ENCODE data around the gene PTPN22. TPM values are rescaled to one million over a fixed set of nuclear protein-coding genes. Genes with fewer than 3 reads are reported as not detected.

The PTPN22 gene
- total and polyA plus RNA-seq, 3 donors from 2014 or later = 0.39 to 1.6 (median 1.4) TPM

DNA sequence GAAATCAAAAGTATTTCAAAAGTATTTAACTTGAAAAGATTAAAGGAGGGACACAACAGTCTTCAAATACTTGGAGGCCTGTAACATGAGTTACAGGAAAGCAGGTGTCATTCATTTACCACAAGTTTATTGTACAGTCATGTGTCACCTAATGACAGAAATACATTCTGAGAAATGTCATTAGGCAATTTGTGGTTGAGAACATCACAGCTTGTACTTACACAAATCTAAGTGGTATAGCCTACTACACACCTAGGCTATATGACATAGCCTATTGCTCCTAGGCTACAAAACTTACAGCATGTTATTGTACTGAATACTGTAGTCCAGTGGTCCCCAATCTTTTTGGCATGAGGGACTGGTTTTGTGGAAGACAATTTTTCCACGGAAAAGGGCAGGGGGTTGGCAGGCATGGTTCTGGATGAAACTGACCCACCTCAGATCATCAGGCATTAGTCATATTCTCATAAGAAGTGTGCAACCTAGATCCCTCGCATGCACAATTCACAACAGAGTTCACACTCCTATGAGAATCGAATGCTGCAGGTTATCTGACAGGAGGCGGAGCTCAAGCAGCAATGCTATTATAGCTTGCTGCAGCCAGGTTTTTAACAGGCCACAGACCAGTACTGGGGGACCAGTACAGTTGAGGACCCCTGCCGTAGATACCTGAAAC lies 87.3 kb downstream of the PTPN22 start:
- Histone ChIP-seq H3K27ac (no peak overlapping the region), H3K4me1 (peaks cover 12% of the 10 kb centered on the region), H3K4me3 (no peak overlapping the region), H3K27me3 (no peaks in the 10 kb centered on the region), H3K36me3 (ENCODE audit: low read depth, missing control alignments) (no peaks in the 10 kb centered on the region), H3K9me3 (no peaks in the 10 kb centered on the region)
- 83 to 87% methylated on average over 5 of the region's 5 CpGs for WGBS, 2 donors
- TF ChIP-seq POLR2A (IDR thresholded peaks at IDR 0.05) = no peak
- TF ChIP-seq, protein P1, sequence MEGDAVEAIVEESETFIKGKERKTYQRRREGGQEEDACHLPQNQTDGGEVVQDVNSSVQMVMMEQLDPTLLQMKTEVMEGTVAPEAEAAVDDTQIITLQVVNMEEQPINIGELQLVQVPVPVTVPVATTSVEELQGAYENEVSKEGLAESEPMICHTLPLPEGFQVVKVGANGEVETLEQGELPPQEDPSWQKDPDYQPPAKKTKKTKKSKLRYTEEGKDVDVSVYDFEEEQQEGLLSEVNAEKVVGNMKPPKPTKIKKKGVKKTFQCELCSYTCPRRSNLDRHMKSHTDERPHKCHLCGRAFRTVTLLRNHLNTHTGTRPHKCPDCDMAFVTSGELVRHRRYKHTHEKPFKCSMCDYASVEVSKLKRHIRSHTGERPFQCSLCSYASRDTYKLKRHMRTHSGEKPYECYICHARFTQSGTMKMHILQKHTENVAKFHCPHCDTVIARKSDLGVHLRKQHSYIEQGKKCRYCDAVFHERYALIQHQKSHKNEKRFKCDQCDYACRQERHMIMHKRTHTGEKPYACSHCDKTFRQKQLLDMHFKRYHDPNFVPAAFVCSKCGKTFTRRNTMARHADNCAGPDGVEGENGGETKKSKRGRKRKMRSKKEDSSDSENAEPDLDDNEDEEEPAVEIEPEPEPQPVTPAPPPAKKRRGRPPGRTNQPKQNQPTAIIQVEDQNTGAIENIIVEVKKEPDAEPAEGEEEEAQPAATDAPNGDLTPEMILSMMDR (IDR thresholded peaks at IDR 0.05) = no peak
- DNase-seq = no peak
- intact Hi-C loops (cut with DNase I; ENCODE audit: low total_unique reads) = no loop called here

- Histone ChIP-seq H3K36me3 (ENCODE audit: low read depth, missing control alignments) (no peaks in the 10 kb centered on the region), H3K27me3 (no peaks in the 10 kb centered on the region), H3K4me1 (peaks cover 12% of the 10 kb centered on the region), H3K4me3 (no peak overlapping the region), H3K27ac (no peak overlapping the region), H3K9me3 (no peaks in the 10 kb centered on the region)
- 47% methylated on average over 4 of the region's 4 CpGs for WGBS, 2 donors
- intact Hi-C loops (cut with DNase I; ENCODE audit: low total_unique reads) = no loop called here
- DNase-seq = peak; percentile 56
- no peak for TF ChIP-seq POLR2A (IDR thresholded peaks at IDR 0.05)
- TF ChIP-seq, protein P1 (IDR thresholded peaks at IDR 0.05) = no peak
These were observed 88.0 kb downstream of the PTPN22 start for GRCh38 chr1:113783254-113784103.

GRCh38 chr1:113782406-113782805 lies 89.1 kb downstream of the PTPN22 start:
- Histone ChIP-seq H3K4me3 (no peak overlapping the region), H3K4me1 (peaks cover 12% of the 10 kb centered on the region), H3K9me3 (no peaks in the 10 kb centered on the region), H3K27ac (no peak overlapping the region), H3K27me3 (no peaks in the 10 kb centered on the region), H3K36me3 (ENCODE audit: low read depth, missing control alignments) (no peaks in the 10 kb centered on the region)
- DNase-seq = no peak
- intact Hi-C loops (cut with DNase I; ENCODE audit: low total_unique reads) = no loop called here
- 26 to 28% methylated on average over 2 of the region's 2 CpGs for WGBS, 2 donors
- TF ChIP-seq, protein P1 (IDR thresholded peaks at IDR 0.05) = no peak
- no peak for TF ChIP-seq POLR2A (IDR thresholded peaks at IDR 0.05)

GRCh38 chr1:113780374-113781146 lies 91.0 kb downstream of the PTPN22 start:
- no peak overlapping the region for H3K27ac ChIP-seq
- no peaks in the 10 kb centered on the region for H3K27me3 ChIP-seq
- H3K9me3 ChIP-seq = no peaks in the 10 kb centered on the region
- 78 to 80% methylated on average over 5 of the region's 5 CpGs for WGBS, 2 donors
- TF ChIP-seq, protein P1 (IDR thresholded peaks at IDR 0.05) = no peak
- no peak for TF ChIP-seq POLR2A (IDR thresholded peaks at IDR 0.05)
- peaks cover 12% of the 10 kb centered on the region for H3K4me1 ChIP-seq
- no peak for DNase-seq
- H3K36me3 ChIP-seq (ENCODE audit: low read depth, missing control alignments) = no peaks in the 10 kb centered on the region
- H3K4me3 ChIP-seq = no peak overlapping the region
- intact Hi-C loops (cut with DNase I; ENCODE audit: low total_unique reads) = no loop called here

Data from testis (tissue), 3 donors.